ENCODE measurements around the gene MOB2.

The MOB2 gene

GRCh38 chr11:1504581-1505290, 18.2 kb upstream of the MOB2 start:
- Histone ChIP-seq H3K4me3 (ENCODE audit: low read depth, low read length) (no peak overlapping the region), H3K4me1 (no peaks in the 10 kb centered on the region), H3K4me2 (ENCODE audit: low read length) (no peak overlapping the region), H3K27me3 (ENCODE audit: control insufficient read depth, insufficient read depth, low read length) (no peaks in the 10 kb centered on the region), H3K9ac (no peak overlapping the region), H3K36me3 (ENCODE audit: control insufficient read depth, insufficient read depth, low read length) (no peaks in the 10 kb centered on the region), H2AFZ (no peak overlapping the region), H3K27ac (no peak overlapping the region), H3K79me2 (peaks cover 46% of the 10 kb centered on the region), H3K9me3 (ENCODE audit: control insufficient read depth, low read length) (no peaks in the 10 kb centered on the region)
- no peak for TF ChIP-seq CTCF (IDR thresholded peaks at IDR 0.05)

GRCh38 chr11:1504138-1504537, 17.6 kb upstream of the MOB2 start:
- H3K79me2 ChIP-seq: peaks cover 44% of the 10 kb centered on the region
- TF ChIP-seq CTCF (IDR thresholded peaks at IDR 0.05): no peak
- no peaks in the 10 kb centered on the region for H3K27me3 ChIP-seq (ENCODE audit: control insufficient read depth, insufficient read depth, low read length)
- H3K9ac ChIP-seq: no peak overlapping the region
- no peak overlapping the region for H2AFZ ChIP-seq
- no peak overlapping the region for H3K4me3 ChIP-seq (ENCODE audit: low read depth, low read length)
- H3K36me3 ChIP-seq (ENCODE audit: control insufficient read depth, insufficient read depth, low read length): no peaks in the 10 kb centered on the region
- H3K4me1 ChIP-seq: no peaks in the 10 kb centered on the region
- H3K27ac ChIP-seq: no peak overlapping the region
- no peak overlapping the region for H3K4me2 ChIP-seq (ENCODE audit: low read length)
- H3K9me3 ChIP-seq (ENCODE audit: control insufficient read depth, low read length): no peaks in the 10 kb centered on the region

GRCh38 chr11:1503708-1504104, 17.1 kb upstream of the MOB2 start:
- Histone ChIP-seq H3K27ac (no peak overlapping the region), H3K27me3 (ENCODE audit: control insufficient read depth, insufficient read depth, low read length) (no peaks in the 10 kb centered on the region), H3K4me1 (no peaks in the 10 kb centered on the region), H3K9ac (no peak overlapping the region), H3K9me3 (ENCODE audit: control insufficient read depth, low read length) (no peaks in the 10 kb centered on the region), H3K4me3 (ENCODE audit: low read depth, low read length) (no peak overlapping the region), H2AFZ (no peak overlapping the region), H3K36me3 (ENCODE audit: control insufficient read depth, insufficient read depth, low read length) (no peaks in the 10 kb centered on the region), H3K79me2 (peaks cover 42% of the 10 kb centered on the region), H3K4me2 (ENCODE audit: low read length) (no peak overlapping the region)
- no peak for TF ChIP-seq CTCF (IDR thresholded peaks at IDR 0.05)

GRCh38 chr11:1502954-1503707, 16.6 kb upstream of the MOB2 start:
- no peak overlapping the region for H3K4me3 ChIP-seq (ENCODE audit: low read depth, low read length)
- H3K79me2 ChIP-seq: peaks cover 40% of the 10 kb centered on the region
- H2AFZ ChIP-seq: no peak overlapping the region
- H3K36me3 ChIP-seq (ENCODE audit: control insufficient read depth, insufficient read depth, low read length): no peaks in the 10 kb centered on the region
- H3K9ac ChIP-seq: no peak overlapping the region
- no peak overlapping the region for H3K4me2 ChIP-seq (ENCODE audit: low read length)
- no peak for TF ChIP-seq CTCF (IDR thresholded peaks at IDR 0.05)
- H3K4me1 ChIP-seq: peaks cover 3% of the 10 kb centered on the region
- no peak overlapping the region for H3K27ac ChIP-seq
- H3K9me3 ChIP-seq (ENCODE audit: control insufficient read depth, low read length): no peaks in the 10 kb centered on the region
- no peaks in the 10 kb centered on the region for H3K27me3 ChIP-seq (ENCODE audit: control insufficient read depth, insufficient read depth, low read length)

All from parathyroid adenoma (tissue), 2 donors.